Trophoblast cell (in vitro differentiated cells and primary cell): ENCODE results near the gene SMAD4.

Experiments used
- DNase-seq, 2 donors: peaks; one replicate each; pipeline ENCODE4 v3.0.0-alpha.2; 2016
- H2AFZ ChIP-seq: 2 replicates; pipeline ENCODE4 v1.6.1; 2013; ENCODE audit warnings: low read length, moderate library complexity, mild to moderate bottlenecking; ENCODE audit not compliant: insufficient read depth, poor library complexity
- H2AK5ac ChIP-seq: 2 replicates; pipeline ENCODE4 v1.6.1; 2013; ENCODE audit warnings: mild to moderate bottlenecking, low read length
- H2BK120ac ChIP-seq: 2 replicates; pipeline ENCODE4 v1.6.1; 2013; ENCODE audit warnings: low read length, mild to moderate bottlenecking, moderate library complexity; ENCODE audit not compliant: insufficient read depth, poor library complexity
- H2BK12ac ChIP-seq: 2 replicates; pipeline ENCODE4 v1.6.1; 2013; ENCODE audit warnings: mild to moderate bottlenecking, low read length, moderate library complexity
- H2BK5ac ChIP-seq: 2 replicates; pipeline ENCODE4 v1.6.1; 2013; ENCODE audit warnings: low read length, low read depth, moderate library complexity, mild to moderate bottlenecking; ENCODE audit not compliant: poor library complexity
- H3K14ac ChIP-seq: 2 replicates; pipeline ENCODE4 v1.6.1; 2013; ENCODE audit warnings: mild to moderate bottlenecking, low read length
- H3K18ac ChIP-seq: 2 replicates; pipeline ENCODE4 v1.6.1; 2013; ENCODE audit warnings: mild to moderate bottlenecking, low read length
- H3K23ac ChIP-seq: 2 replicates; pipeline ENCODE4 v1.6.1; 2013; ENCODE audit warnings: low read length
- H3K27ac ChIP-seq: 2 replicates; pipeline ENCODE4 v1.5.1; 2013; ENCODE audit warnings: low read depth, mild to moderate bottlenecking, inconsistent platforms, low read length, moderate library complexity
- H3K27me3 ChIP-seq: 2 replicates; pipeline ENCODE4 v1.6.1; 2013; ENCODE audit warnings: inconsistent platforms, mild to moderate bottlenecking, low read length, moderate library complexity; ENCODE audit not compliant: insufficient read depth
- H3K36me3 ChIP-seq, 2 experiments: 1 replicate in 1 of 2; 2 replicates in 1 of 2; pipeline ENCODE4 v1.6.1; 2013; ENCODE audit warnings: low read length in 2 of 2, mild to moderate bottlenecking in 2 of 2, moderate library complexity in 1 of 2; ENCODE audit not compliant: insufficient read depth in 2 of 2, control insufficient read depth in 1 of 2
- H3K4ac ChIP-seq: 2 replicates; pipeline ENCODE4 v1.6.1; 2013; ENCODE audit warnings: low read depth, mild to moderate bottlenecking, low read length, moderate library complexity
- H3K4me1 ChIP-seq, 2 experiments: 1 replicate in 1 of 2; 2 replicates in 1 of 2; pipeline ENCODE4 v1.6.1; 2013; ENCODE audit warnings: low read length in 2 of 2, mild to moderate bottlenecking in 2 of 2, moderate library complexity in 1 of 2; ENCODE audit not compliant: insufficient read depth in 2 of 2, control insufficient read depth in 1 of 2
- H3K4me2 ChIP-seq: 2 replicates; pipeline ENCODE4 v1.6.1; 2013; ENCODE audit warnings: inconsistent platforms, mild to moderate bottlenecking, low read length, moderate library complexity
- H3K4me3 ChIP-seq: 2 replicates; pipeline ENCODE4 v1.5.1; 2013; ENCODE audit warnings: mild to moderate bottlenecking, low read depth, low read length, inconsistent platforms
- H3K79me1 ChIP-seq: one replicate; pipeline ENCODE4 v1.6.1; 2013; ENCODE audit warnings: low read length
- H3K79me2 ChIP-seq: 2 replicates; pipeline ENCODE4 v1.6.1; 2013; ENCODE audit warnings: low read length, mild to moderate bottlenecking; ENCODE audit not compliant: control insufficient read depth, insufficient read depth, poor library complexity
- H3K9ac ChIP-seq: 2 replicates; pipeline ENCODE4 v1.6.1; 2013; ENCODE audit warnings: mild to moderate bottlenecking, low read length
- H3K9me3 ChIP-seq: 2 replicates; pipeline ENCODE4 v1.6.1; 2013; ENCODE audit warnings: low read depth, mild to moderate bottlenecking, control low read depth, inconsistent platforms, low read length; ENCODE audit not compliant: insufficient read depth
- H4K12ac ChIP-seq: 2 replicates; pipeline ENCODE4 v1.6.1; 2013; ENCODE audit warnings: low read depth, mild to moderate bottlenecking, low read length, moderate library complexity
- H4K8ac ChIP-seq: 2 replicates; pipeline ENCODE4 v1.6.1; 2013; ENCODE audit warnings: low read depth, mild to moderate bottlenecking, low read length, moderate library complexity
- H4K91ac ChIP-seq: one replicate; pipeline ENCODE4 v1.6.1; 2013; ENCODE audit warnings: low read depth, mild to moderate bottlenecking, low read length, moderate library complexity
- WGBS: extraction: QIAGEN DNeasy Blood & Tissue Kit; methylation state at CpG from one replicate; pipeline ENCODE4 v1.1.7; 2013; ENCODE audit warnings: missing lambda C conversion rate; ENCODE audit not compliant: insufficient read length, insufficient coverage; ENCODE audit errors: extremely low coverage; 5-methylcytosine and 5-hydroxymethylcytosine counted together

Gene SMAD4

GRCh38 chr18:51030537-51031258, 685 bp downstream of the SMAD4 start:
- DNase-seq, result peak; percentile 48 to 73
- H2BK12ac ChIP-seq, result no peak overlapping the region
- H3K23ac ChIP-seq, result no peak overlapping the region
- peaks cover 10 to 13% of the 10 kb centered on the region in 2 experiments for H3K4me1 ChIP-seq
- H3K36me3 ChIP-seq, result peaks cover 5 to 6% of the 10 kb centered on the region in 2 experiments
- peak overlapping the region; percentile 97 for H4K8ac ChIP-seq
- no peak overlapping the region for H2AK5ac ChIP-seq
- WGBS, result no CpG with 5 or more reads among the region's 66 CpGs
- H3K9me3 ChIP-seq, result no peaks in the 10 kb centered on the region
- H3K4me3 ChIP-seq, result peak overlapping the region; percentile 91
- peak overlapping the region; percentile 94 for H4K91ac ChIP-seq
- H3K4me2 ChIP-seq, result peak overlapping the region; percentile 78
- H4K12ac ChIP-seq, result peak overlapping the region; percentile 50
- peak overlapping the region; percentile 97 for H3K18ac ChIP-seq
- H3K4ac ChIP-seq, result peak overlapping the region; percentile 93
- H2AFZ ChIP-seq, result peak overlapping the region; percentile 97
- peak overlapping the region; percentile 95 for H3K9ac ChIP-seq
- H2BK120ac ChIP-seq, result peak overlapping the region; percentile 85
- H3K27ac ChIP-seq, result peak overlapping the region; percentile 94
- peak overlapping the region; percentile 96 for H3K14ac ChIP-seq
- peaks cover 12% of the 10 kb centered on the region for H3K79me1 ChIP-seq
- peak overlapping the region; percentile 91 for H2BK5ac ChIP-seq
- no peaks in the 10 kb centered on the region for H3K27me3 ChIP-seq
- peaks cover 20% of the 10 kb centered on the region for H3K79me2 ChIP-seq

GRCh38 chr18:51032193-51032592, 2.2 kb downstream of the SMAD4 start:
- H3K4me3 ChIP-seq, result no peak overlapping the region
- H3K36me3 ChIP-seq, result peaks cover 5 to 6% of the 10 kb centered on the region in 2 experiments
- H2BK5ac ChIP-seq, result no peak overlapping the region
- H3K79me2 ChIP-seq, result peaks cover 22% of the 10 kb centered on the region
- no CpG with 5 or more reads among the region's 5 CpGs for WGBS
- DNase-seq, result no peak
- peak overlapping the region; percentile 16 for H3K4me2 ChIP-seq
- H2BK120ac ChIP-seq, result no peak overlapping the region
- no peak overlapping the region for H2AK5ac ChIP-seq
- H3K79me1 ChIP-seq, result peaks cover 12% of the 10 kb centered on the region
- H2AFZ ChIP-seq, result no peak overlapping the region
- no peak overlapping the region for H3K23ac ChIP-seq
- H3K18ac ChIP-seq, result no peak overlapping the region
- H3K4ac ChIP-seq, result no peak overlapping the region
- H2BK12ac ChIP-seq, result no peak overlapping the region
- H3K27ac ChIP-seq, result no peak overlapping the region
- no peak overlapping the region for H4K12ac ChIP-seq
- H4K91ac ChIP-seq, result no peak overlapping the region
- no peak overlapping the region for H3K14ac ChIP-seq
- H4K8ac ChIP-seq, result no peak overlapping the region
- peaks cover 9 to 10% of the 10 kb centered on the region in 2 experiments for H3K4me1 ChIP-seq
- H3K9ac ChIP-seq, result no peak overlapping the region
- no peaks in the 10 kb centered on the region for H3K9me3 ChIP-seq
- H3K27me3 ChIP-seq, result no peaks in the 10 kb centered on the region

- H3K4me3 ChIP-seq, result no peak overlapping the region
- no peak overlapping the region for H4K91ac ChIP-seq
- no peak overlapping the region for H3K18ac ChIP-seq
- H2BK120ac ChIP-seq, result no peak overlapping the region
- no peak overlapping the region for H3K23ac ChIP-seq
- no peak overlapping the region for H2AFZ ChIP-seq
- H3K14ac ChIP-seq, result no peak overlapping the region
- H3K36me3 ChIP-seq, result peaks cover 5 to 6% of the 10 kb centered on the region in 2 experiments
- no peak for DNase-seq
- H2AK5ac ChIP-seq, result no peak overlapping the region
- H4K12ac ChIP-seq, result no peak overlapping the region
- no peaks in the 10 kb centered on the region for H3K79me1 ChIP-seq
- no CpG with 5 or more reads among the region's 2 CpGs for WGBS
- no peak overlapping the region for H2BK5ac ChIP-seq
- peaks cover 0 to 1% of the 10 kb centered on the region in 2 experiments for H3K4me1 ChIP-seq
- H3K79me2 ChIP-seq, result peaks cover 22% of the 10 kb centered on the region
- no peaks in the 10 kb centered on the region for H3K27me3 ChIP-seq
- no peak overlapping the region for H2BK12ac ChIP-seq
- no peaks in the 10 kb centered on the region for H3K9me3 ChIP-seq
- H4K8ac ChIP-seq, result no peak overlapping the region
- H3K27ac ChIP-seq, result no peak overlapping the region
- no peak overlapping the region for H3K4me2 ChIP-seq
- H3K4ac ChIP-seq, result peak overlapping the region; percentile 86
- H3K9ac ChIP-seq, result no peak overlapping the region
Observed at GRCh38 chr18:51037230-51037629, 7.2 kb downstream of the SMAD4 start.

GRCh38 chr18:51038110-51038509, 8.1 kb downstream of the SMAD4 start:
- Histone ChIP-seq H3K27ac (no peak overlapping the region), H3K27me3 (no peaks in the 10 kb centered on the region), H2BK12ac (no peak overlapping the region), H4K12ac (no peak overlapping the region), H3K4me3 (no peak overlapping the region), H4K91ac (no peak overlapping the region), H3K9ac (no peak overlapping the region), H2BK120ac (no peak overlapping the region), H2BK5ac (no peak overlapping the region), H3K79me2 (peaks cover 24% of the 10 kb centered on the region), H3K9me3 (no peaks in the 10 kb centered on the region), H3K4ac (peak overlapping the region; percentile 65), H4K8ac (no peak overlapping the region), H3K36me3 (peaks cover 5 to 6% of the 10 kb centered on the region in 2 experiments), H3K79me1 (no peaks in the 10 kb centered on the region), H3K14ac (no peak overlapping the region), H3K23ac (no peak overlapping the region), H3K4me1 (peaks cover 0 to under 1% of the 10 kb centered on the region in 2 experiments), H2AK5ac (no peak overlapping the region), H3K4me2 (no peak overlapping the region), H3K18ac (no peak overlapping the region), H2AFZ (no peak overlapping the region)
- whole genome bisulfite sequencing, result no CpG with 5 or more reads among the region's 6 CpGs
- no peak for DNase-seq
